Middle frontal gyrus (tissue), 1 donor: Measurements from ENCODE around the gene KRTAP19-6.
"Not testable (repeated sequence)": the region's sequence is repeated elsewhere in the genome, so short reads cannot be mapped to it uniquely, and the experiment has no call there.

Experiments used
- DNase-seq: peaks from one replicate; pipeline ENCODE4 v3.0.0-alpha.2; 2015; ENCODE audit warnings: low spot score; ENCODE audit errors: extremely low spot score

The KRTAP19-6 gene

DNA sequence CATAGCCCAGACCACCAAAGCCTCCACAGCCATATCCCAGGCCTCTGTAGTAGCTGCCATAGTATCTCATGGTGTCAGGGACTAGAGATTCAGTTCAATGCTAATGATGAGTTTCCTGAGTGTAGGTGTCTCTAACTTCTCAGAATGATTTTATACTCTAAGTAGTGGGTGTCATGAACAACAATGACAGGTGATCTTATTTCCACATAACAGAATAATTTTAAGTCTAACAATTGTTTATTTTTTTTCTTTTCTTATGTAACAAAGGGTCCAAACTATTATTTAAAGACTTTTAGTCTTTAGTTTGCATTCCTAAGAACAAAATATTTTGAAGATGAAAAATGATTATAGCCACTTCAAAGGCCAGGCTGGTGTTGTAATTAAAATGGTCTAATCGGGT lies at the start of gene KRTAP19-6:
Gene KRTAP19-6, minus strand, starts transcription at position 101 of the 400 bp plus-strand sequence. Its CDS starts 31 bp downstream, at position 70.
- DNase-seq = no peak

DNA sequence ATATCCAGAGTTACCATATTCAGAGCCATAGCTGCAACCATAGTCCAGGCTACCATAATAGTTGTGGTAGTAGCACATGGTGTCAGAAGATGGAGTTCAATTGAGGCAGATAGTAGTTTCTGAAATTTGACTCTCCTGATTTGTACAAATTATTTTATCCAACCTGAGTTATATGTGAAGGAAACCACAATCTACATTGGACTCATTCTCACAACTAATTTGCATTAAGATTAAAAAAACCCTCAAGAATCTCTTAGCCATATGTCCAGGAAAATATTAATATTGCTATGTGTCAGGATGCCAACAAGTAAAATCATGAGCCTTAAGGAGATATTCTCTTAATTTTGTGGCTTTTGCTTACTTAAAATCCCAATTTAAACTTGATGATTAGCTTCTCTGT lies 48.6 kb upstream of the KRTAP19-6 start, which contains the start of gene KRTAP22-2:
Gene KRTAP22-2, minus strand, starts transcription at position 101 of the 400 bp plus-strand sequence.
- DNase-seq = no peak

GRCh38 chr21:30582870-30583269 lies 41.2 kb upstream of the KRTAP19-6 start:
- no peak for DNase-seq

- no peak for DNase-seq
Observed at GRCh38 chr21:30580132-30580531, 38.5 kb upstream of the KRTAP19-6 start.

GRCh38 chr21:30579346-30579745 lies 37.7 kb upstream of the KRTAP19-6 start:
- DNase-seq = peak; percentile 20

GRCh38 chr21:30577766-30578165 lies 36.1 kb upstream of the KRTAP19-6 start:
- DNase-seq = no peak

DNA sequence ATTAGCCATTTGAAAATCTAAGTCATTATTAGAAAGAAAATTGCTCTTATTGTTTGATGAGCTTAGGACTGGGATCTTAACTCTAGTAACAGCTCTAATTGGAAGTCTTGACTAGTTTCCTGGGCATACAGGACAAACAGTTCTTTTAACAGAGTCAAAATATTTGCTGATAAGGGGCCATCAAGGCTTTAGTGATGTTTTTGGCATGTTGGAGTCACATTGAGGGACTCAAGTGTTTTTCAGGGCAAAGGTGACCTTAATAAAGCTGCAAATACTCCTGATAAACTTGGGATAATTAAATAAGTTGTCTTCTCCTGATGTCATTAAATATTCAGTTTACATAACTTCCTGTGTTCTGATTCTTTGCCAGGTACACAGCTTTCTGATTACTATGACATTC lies 26.0 kb upstream of the KRTAP19-6 start:
- DNase-seq = no peak

DNA sequence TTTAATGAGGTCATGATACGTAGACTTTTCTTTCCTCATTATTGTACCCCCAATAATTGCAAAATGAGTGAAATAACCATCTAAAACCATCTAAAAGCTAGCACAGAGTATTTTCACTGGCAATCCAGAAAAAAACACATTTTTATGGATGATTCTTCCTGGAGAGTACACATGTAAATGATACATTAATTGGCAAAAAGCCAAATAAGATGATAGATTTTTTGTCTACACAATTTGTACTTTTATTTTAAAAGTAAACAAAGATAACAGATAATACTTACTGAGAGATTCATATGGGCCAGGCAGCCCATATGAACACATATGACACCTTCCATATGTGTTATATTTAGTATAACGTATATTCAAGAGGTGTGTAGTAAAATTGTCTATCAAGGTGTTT lies 22.0 kb upstream of the KRTAP19-6 start:
- DNase-seq = no peak

GRCh38 chr21:30563072-30563471 lies 21.4 kb upstream of the KRTAP19-6 start:
- no peak for DNase-seq

- no peak for DNase-seq
Observed at GRCh38 chr21:30561957-30562356, 20.3 kb upstream of the KRTAP19-6 start.

DNA sequence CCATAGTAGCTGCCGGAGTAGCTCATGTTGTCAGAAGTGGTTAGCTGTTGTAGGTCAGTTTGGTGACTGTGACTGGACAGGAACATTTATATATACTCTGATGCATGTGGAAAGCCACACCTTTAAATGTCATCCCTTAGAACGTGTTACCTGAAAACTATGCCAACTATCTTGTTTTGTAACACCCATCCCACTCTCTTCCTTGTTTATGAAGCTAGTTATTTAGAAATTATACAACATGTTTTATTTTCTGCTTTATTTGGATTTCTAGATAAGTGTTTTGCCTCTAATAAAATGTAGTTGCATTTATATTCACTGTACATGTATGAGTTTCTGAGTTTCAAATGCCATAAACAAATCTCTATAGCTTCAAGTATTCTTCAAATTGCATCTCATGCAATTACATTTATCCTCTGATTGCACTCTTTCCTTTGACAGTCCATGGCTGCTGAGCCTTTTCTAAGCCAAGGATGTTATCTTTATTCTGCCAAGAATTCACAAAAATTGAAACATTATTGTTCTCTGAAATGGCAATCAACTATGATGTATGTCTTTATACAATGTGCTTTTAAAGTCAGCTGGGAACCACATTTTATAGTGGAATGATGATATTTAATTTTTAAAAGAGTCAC lies 19.7 kb upstream of the KRTAP19-6 start, which contains the start of gene KRTAP19-7:
Gene KRTAP19-7, minus strand, starts transcription at position 51 of the 632 bp plus-strand sequence. Its CDS starts 25 bp downstream, at position 26.
- no peak for DNase-seq

- DNase-seq = no peak
Observed at GRCh38 chr21:30555095-30555494, 13.4 kb upstream of the KRTAP19-6 start.

DNA sequence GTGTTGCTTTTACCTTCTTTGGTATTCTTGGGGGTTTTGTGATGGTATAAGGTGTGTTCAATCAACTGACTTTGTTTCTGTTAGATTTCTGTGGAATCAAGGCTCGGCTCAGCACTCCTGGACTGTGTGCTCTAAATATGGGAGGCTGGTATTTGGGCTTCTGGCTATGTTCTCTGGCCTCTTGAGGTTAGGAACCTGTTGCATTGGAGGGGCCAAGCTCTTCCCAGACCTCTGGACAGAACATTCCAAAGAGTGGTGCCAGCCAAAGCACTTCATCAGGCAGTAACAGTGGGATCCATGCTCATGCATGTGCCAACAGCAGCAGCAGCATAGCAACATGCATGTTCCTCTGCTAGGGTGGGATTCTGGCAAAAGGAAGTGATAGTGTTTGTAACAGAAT lies 11.1 kb upstream of the KRTAP19-6 start:
- no peak for DNase-seq

DNA sequence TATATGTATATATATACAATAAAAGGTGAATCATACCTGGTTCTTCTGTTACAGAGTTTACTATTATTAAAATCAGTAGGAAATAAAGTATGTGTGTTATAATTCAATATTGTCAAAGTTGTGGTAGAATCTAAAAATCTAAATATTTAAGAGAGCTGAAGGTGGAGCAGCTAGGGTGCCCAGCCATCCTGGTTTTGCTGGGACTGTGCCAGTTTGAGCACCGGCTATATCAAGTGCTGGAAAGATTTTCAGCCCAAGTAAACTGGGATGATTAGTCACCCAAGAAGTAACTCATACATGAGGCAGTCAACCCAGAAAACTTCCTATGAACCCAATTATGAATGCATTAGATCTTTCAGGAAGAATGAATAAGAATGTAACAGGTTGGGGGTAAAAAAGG lies 22.8 kb downstream of the KRTAP19-6 start:
- DNase-seq = no peak

GRCh38 chr21:30515681-30516080 lies 26.0 kb downstream of the KRTAP19-6 start:
- no peak for DNase-seq

DNA sequence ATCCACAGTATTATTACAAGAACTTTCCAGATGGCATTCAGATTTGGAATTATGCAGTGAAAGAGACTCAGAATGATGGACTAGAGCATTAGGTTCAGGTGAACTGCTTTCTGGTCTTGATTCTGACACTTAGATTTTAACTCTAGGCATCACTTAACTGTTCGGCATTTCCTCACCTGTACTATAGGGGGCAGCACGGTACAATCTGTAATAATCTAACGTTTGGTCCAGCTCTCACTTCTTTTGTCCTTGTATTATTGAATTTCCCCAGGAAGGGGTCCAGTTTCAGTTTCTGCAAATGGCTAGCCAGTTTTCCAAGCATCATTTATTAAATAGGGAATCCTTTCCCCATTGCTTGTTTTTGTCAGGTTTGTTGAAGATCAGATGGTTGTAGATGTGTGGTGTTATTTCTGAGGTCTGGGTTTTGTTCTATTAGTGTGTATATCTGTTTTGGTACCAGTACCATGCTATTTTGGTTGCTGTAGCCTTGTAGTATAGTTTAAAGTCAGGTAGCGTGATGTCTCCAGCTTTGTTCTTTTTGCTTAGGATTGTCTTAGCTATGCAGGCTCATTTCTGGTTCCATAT lies 36.0 kb downstream of the KRTAP19-6 start:
- not testable (repeated sequence) for DNase-seq

- no peak for DNase-seq
Observed at GRCh38 chr21:30502041-30502440, 39.6 kb downstream of the KRTAP19-6 start, which contains the start of gene KRTAP19-5. Gene KRTAP19-5 (minus strand): TSS chr21:30502141. CDS start chr21:30502090, 51 bp downstream.

DNA sequence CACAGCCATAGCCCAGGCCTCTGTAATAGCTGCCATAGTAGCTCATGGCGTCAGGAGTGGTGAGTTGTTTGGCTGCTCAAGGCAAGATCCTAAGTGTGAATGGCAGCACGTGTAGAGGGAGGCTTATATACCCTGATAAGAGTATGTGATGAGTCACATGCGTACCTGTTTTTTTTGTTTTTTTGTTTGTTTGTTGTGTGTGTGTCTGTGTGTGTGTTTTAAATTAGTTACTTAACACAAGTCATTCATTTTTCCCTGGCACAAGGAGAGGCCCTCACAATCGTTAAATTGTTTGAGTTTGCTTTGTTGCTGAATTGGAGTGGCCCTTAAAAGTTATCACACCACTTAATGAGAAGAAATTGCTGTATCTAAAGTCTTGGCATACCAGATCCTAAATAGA lies 44.6 kb downstream of the KRTAP19-6 start, which contains the start of gene KRTAP19-4:
Gene KRTAP19-4, minus strand, starts transcription at position 101 of the 400 bp plus-strand sequence. Its CDS starts 55 bp downstream, at position 46.
- no peak for DNase-seq

DNA sequence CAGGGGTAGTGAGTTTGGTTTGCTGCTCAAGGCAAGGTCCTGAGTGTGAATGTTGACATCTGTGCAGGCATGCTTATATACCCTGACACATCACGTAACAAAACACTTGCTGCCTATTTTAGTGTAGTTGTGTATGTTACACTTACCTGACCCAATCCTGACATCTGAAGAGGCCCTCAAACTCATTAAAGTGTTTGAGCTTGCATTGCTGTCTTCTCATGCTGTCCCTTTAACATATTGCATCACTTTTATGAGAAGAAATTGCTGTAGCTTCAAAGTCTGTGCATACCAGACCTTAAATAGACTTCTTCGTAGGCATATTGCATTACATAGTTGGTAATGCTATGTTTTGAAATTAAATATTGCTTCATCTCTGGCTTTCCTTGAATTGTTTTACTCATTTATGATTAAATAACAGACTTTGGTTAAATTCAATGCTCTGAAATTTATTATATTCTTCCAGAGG lies 49.7 kb downstream of the KRTAP19-6 start, which contains the start of gene KRTAP19-3:
Gene KRTAP19-3, minus strand, starts transcription at position 51 of the 466 bp plus-strand sequence. CDS start 56 bp downstream, outside the sequence.
- DNase-seq = no peak
